Fibroblast of lung (primary cell): ENCODE measurements around the gene MGAT4A. TPM values are rescaled to one million over a fixed set of nuclear protein-coding genes. Genes with fewer than 3 reads are reported as not detected.

Source experiments
- DNase-seq, 2 donors: peaks; one replicate each; pipeline versions ENCODE4 v3.0.0 to v3.0.0-alpha.2; 2010; ENCODE audit warnings: low read depth in 2 of 2
- H2AFZ ChIP-seq: 2 replicates; pipeline ENCODE4 v1.5.1; 2012; ENCODE audit warnings: low read length, control low read depth, inconsistent platforms
- H3K27ac ChIP-seq: 2 replicates; pipeline ENCODE4 v1.5.1; 2011; ENCODE audit warnings: low read length, control low read depth; ENCODE audit not compliant: insufficient read depth
- H3K27me3 ChIP-seq: 2 replicates; pipeline ENCODE4 v1.5.1; 2011; ENCODE audit warnings: mild to moderate bottlenecking, low read length; ENCODE audit not compliant: control insufficient read depth, insufficient read depth
- H3K36me3 ChIP-seq: 2 replicates; pipeline ENCODE4 v1.5.1; 2011; ENCODE audit warnings: low read length; ENCODE audit not compliant: control insufficient read depth, insufficient read depth
- H3K4me1 ChIP-seq: 2 replicates; pipeline ENCODE4 v1.5.1; 2011; ENCODE audit warnings: low read length; ENCODE audit not compliant: control insufficient read depth, insufficient read depth; ENCODE audit errors: extremely low read depth
- H3K4me2 ChIP-seq: 2 replicates; pipeline ENCODE4 v1.5.1; 2011; ENCODE audit warnings: low read length, control low read depth; ENCODE audit not compliant: insufficient read depth; ENCODE audit errors: extremely low read depth
- H3K4me3 ChIP-seq, 4 experiments: fragments of 200-600 bp in 1 of 4; sonication (generic) in 1 of 4; replicated peaks in 1 of 4; 2 replicates each; pipeline ENCODE4 v1.5.1; 2011 to 2016; ENCODE audit warnings: low read length in 4 of 4, low read depth in 3 of 4, mild to moderate bottlenecking in 3 of 4, control low read depth in 2 of 4, inconsistent platforms in 1 of 4, mixed read lengths in 1 of 4; ENCODE audit not compliant: insufficient read depth in 1 of 4; ENCODE audit errors: control extremely low read depth in 1 of 4
- H3K79me2 ChIP-seq: 2 replicates; pipeline ENCODE4 v1.5.1; 2012; ENCODE audit warnings: mild to moderate bottlenecking, low read length, inconsistent platforms; ENCODE audit not compliant: control insufficient read depth, insufficient read depth
- H3K9ac ChIP-seq: 2 replicates; pipeline ENCODE4 v1.5.1; 2011; ENCODE audit warnings: mild to moderate bottlenecking, low read length, control low read depth; ENCODE audit not compliant: insufficient read depth
- H3K9me3 ChIP-seq: 2 replicates; pipeline ENCODE4 v1.5.1; 2012; ENCODE audit warnings: low read depth, low read length; ENCODE audit not compliant: control insufficient read depth, insufficient read depth
- H4K20me1 ChIP-seq: 2 replicates; pipeline ENCODE4 v1.5.1; 2011; ENCODE audit warnings: low read length; ENCODE audit not compliant: control insufficient read depth, insufficient read depth; ENCODE audit errors: extremely low read depth
- CTCF ChIP-seq, 2 donors: IDR thresholded peaks in 1 of 2; conservative IDR thresholded peaks in 1 of 2; 1 replicate in 1 of 2; 2 replicates in 1 of 2; pipeline ENCODE4 v1.5.1; 2011 to 2012; ENCODE audit warnings: low read length in 2 of 2, control low read depth in 1 of 2, inconsistent platforms in 1 of 2, low read depth in 1 of 2, mild to moderate bottlenecking in 1 of 2
- EZH2 ChIP-seq: IDR thresholded peaks from 2 replicates; pipeline ENCODE4 v1.5.1; 2012; ENCODE audit warnings: low read length, control low read depth, mild to moderate bottlenecking; ENCODE audit errors: missing control alignments
- polyA plus RNA-seq, 2 donors: library from polyadenylated mRNA; depleted of rRNA in 1 of 2; stranded (reverse) in 1 of 2; unstranded in 1 of 2; fragments of >200 nt; gene quantifications; 2 replicates each; pipeline ENCODE4 v1.2.1, GENCODE V29; 2011 to 2012; ENCODE audit warnings: missing spikeins in 1 of 2
- total RNA-seq: library from RNA; depleted of rRNA; stranded (reverse); fragments of >200 nt; gene quantifications from 2 replicates; pipeline ENCODE4 v1.2.1, GENCODE V29; 2014

Gene MGAT4A
- total and polyA plus RNA-seq, 2 donors (not counting 1 experiment from before 2014, with no cell fraction given), result 0.10 to 0.17 TPM

DNA sequence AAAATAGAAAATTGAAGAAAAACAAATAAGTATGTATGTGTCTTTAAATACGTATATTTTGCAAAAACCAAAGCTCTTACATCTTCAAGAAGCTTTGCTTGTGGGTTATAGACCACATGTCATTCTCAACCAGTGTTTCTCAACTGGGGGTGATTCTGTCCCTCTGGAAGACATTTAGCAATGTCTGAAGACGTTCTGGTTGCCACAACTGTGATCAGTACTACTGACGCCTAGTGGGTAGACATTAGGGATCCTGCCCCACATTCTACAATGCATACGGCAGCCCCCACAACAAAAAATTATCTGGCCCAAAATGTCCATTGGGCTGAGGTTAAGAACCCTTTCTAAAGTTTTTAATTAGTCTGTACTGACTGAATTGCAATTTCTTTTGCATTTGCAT lies 74.1 kb downstream of the MGAT4A start:
- no peaks in the 10 kb centered on the region for H4K20me1 ChIP-seq
- no peaks in the 10 kb centered on the region for H3K4me1 ChIP-seq
- no peak for TF ChIP-seq CTCF (conservative IDR thresholded peaks at IDR 0.05 in 1 of 2, IDR thresholded peaks at IDR 0.05 in 1 of 2; ENCODE audit: low read depth in 1 of 2, low read length in 2 of 2)
- H3K9ac ChIP-seq, result no peak overlapping the region
- H2AFZ ChIP-seq, result no peak overlapping the region
- no peak overlapping the region for H3K4me2 ChIP-seq
- no peaks in the 10 kb centered on the region for H3K27me3 ChIP-seq
- no peak for DNase-seq
- no peaks in the 10 kb centered on the region for H3K36me3 ChIP-seq
- H3K4me3 ChIP-seq, result no peak overlapping the region
- H3K27ac ChIP-seq, result no peak overlapping the region
- no peaks in the 10 kb centered on the region for H3K79me2 ChIP-seq
- no peaks in the 10 kb centered on the region for H3K9me3 ChIP-seq

DNA sequence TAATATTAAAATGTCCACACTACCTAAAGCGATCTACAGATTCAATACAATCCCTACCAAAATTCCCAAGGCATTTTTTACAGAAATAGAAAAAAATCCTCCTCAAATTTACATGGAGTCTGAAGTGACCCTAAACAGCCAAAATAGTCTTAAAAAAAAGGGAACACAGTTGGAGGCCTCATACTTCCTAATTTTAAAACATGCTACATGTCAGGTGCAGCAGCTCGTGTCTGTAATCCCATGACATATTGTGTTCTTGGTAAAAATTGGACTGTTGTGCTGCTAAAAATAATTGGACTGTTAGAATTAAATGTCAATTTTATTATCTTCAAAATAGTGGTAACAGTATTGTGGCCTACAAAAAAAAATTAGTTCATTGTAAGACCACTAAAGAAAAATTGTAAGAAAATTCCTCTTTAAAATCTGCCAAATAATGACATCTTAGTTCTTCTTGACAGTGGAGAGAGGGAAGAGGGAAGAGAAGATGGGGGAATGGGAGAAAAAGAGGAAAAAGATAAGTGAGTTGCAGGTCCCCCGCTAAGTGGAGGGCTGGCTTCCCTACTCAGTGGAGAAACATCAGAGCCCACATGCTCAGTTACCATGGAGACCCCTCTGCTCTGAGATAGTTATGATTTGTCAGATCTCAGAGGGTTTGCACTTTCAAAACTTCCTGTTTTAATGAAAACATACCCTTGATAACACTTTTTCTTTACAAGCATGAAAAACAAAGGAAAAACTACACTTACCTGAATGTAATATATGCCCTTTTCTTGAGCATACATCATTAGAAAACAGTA lies 76.0 kb downstream of the MGAT4A start:
- Histone ChIP-seq H3K27me3 (no peaks in the 10 kb centered on the region), H3K36me3 (no peaks in the 10 kb centered on the region), H4K20me1 (no peaks in the 10 kb centered on the region), H3K9ac (no peak overlapping the region), H3K4me3 (no peak overlapping the region), H2AFZ (no peak overlapping the region), H3K9me3 (no peaks in the 10 kb centered on the region), H3K79me2 (no peaks in the 10 kb centered on the region), H3K27ac (no peak overlapping the region), H3K4me1 (no peaks in the 10 kb centered on the region), H3K4me2 (no peak overlapping the region)
- no peak for DNase-seq
- TF ChIP-seq EZH2 (no peak), CTCF (conservative IDR thresholded peaks at IDR 0.05 in 1 of 2, IDR thresholded peaks at IDR 0.05 in 1 of 2; ENCODE audit: low read depth in 1 of 2, low read length in 2 of 2) (no peak)

DNA sequence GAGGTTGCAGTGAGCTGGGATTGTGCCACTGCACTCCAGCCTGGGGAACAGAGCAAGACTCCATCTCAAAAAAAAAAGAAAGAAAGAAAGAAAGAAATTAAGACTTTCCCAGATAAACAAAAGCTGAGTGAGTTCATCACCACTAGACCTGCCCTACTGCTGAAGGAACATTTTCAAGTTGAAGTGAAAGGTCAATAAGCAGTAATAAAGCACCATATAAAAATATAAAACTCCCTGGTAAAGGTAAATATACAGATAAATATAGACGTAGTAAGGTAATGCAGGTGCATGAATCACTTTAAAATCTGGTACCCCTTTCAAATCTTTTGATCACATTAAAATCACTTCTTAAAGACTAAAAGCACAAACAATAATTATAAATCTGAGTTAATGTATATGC lies 79.9 kb downstream of the MGAT4A start:
- no peaks in the 10 kb centered on the region for H3K4me1 ChIP-seq

More for the DNA sequence above, 79.9 kb downstream of the MGAT4A start:
- Histone ChIP-seq H3K4me3 (no peak overlapping the region), H2AFZ (no peak overlapping the region), H3K9ac (no peak overlapping the region), H4K20me1 (no peaks in the 10 kb centered on the region), H3K27ac (no peak overlapping the region), H3K9me3 (no peaks in the 10 kb centered on the region), H3K79me2 (no peaks in the 10 kb centered on the region), H3K27me3 (no peaks in the 10 kb centered on the region), H3K36me3 (no peaks in the 10 kb centered on the region), H3K4me2 (no peak overlapping the region)
- no peak for DNase-seq
- no peak for TF ChIP-seq CTCF (conservative IDR thresholded peaks at IDR 0.05 in 1 of 2, IDR thresholded peaks at IDR 0.05 in 1 of 2; ENCODE audit: low read depth in 1 of 2, low read length in 2 of 2)
